ELF-1 (cell line): ENCODE data around the gene PKNOX2.
A peak's percentile ranks its signal among the peaks of the same experiment; 100 is the strongest.

Source experiments
- DNase-seq: peaks from one replicate; pipeline ENCODE4 v3.0.0-alpha.2; 2016; ENCODE audit warnings: low read depth, low spot score

PKNOX2 gene

GRCh38 chr11:125258291-125259032, 93.9 kb downstream of the PKNOX2 start:
- DNase-seq: no peak

DNA sequence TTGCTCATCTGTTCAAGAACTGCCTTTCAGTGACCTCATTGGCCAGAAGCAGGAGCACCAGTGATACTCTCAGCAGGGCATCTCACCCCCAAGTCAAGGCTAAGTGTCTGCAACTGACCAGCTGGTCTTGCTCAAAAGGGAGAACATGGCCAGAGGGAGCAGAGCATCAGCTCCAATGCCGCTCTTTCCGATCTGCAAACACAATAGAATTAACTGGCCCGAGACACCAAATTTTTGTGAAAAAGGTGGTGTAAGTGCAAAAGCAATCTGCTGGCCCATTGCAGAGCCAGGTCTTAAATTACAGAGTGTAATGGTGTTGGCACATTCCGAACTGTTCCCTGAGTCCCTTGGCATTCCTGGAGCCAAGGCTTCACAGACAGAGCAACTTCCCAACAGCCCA, 97.0 kb downstream of the PKNOX2 start:
- DNase-seq: no peak

DNA sequence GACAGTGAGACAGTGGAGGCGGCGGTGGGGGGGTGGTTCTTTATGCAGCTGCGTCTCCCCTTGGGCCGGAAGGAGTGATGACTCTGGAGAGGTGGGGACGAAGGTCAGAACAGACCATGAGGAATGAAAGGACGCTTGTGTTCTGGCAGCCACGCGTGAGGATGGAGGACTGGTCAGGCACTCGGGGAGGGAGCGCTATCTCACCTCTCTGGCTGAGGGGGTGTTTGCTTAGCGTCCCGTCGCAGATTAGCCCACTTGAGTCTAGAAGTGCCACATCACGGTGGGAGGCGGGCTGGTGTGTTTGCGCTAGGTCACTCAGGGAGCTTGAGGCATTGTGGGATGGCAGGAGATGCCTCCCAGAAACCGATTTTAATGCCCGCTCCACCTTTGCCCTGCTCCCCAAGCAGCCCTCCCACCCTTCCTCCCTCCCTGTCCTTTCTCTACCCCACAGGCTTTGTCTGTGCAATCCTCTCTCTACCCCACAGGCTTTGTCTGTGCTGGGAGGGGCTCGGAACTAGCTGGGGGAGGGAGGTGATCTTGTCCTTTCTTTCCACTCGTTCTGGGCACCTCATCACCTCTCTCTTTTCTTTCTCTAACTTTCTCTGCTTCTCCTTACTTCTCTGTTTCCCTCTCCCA, 97.8 kb downstream of the PKNOX2 start:
- no peak for DNase-seq

DNA sequence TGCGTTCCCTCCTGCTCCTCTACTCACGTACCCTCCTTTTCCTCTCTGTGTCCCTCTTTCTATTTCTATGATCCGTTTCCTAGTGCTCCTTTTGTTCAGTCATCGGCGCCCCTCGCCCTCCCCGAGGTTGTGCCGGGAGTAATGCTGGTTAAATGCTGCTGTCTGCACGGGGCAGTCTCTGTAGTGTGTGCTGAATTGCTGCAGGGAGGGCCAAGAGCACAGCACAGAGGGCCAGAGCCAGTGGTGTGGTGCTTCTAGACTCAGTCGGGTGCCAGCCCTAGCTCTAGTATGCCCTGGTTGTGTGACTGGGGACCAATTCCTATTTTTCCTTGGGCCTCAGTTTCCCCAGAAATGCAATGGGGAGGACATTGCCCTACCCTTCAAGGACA, 98.3 kb downstream of the PKNOX2 start:
- peak; percentile 64 for DNase-seq

DNA sequence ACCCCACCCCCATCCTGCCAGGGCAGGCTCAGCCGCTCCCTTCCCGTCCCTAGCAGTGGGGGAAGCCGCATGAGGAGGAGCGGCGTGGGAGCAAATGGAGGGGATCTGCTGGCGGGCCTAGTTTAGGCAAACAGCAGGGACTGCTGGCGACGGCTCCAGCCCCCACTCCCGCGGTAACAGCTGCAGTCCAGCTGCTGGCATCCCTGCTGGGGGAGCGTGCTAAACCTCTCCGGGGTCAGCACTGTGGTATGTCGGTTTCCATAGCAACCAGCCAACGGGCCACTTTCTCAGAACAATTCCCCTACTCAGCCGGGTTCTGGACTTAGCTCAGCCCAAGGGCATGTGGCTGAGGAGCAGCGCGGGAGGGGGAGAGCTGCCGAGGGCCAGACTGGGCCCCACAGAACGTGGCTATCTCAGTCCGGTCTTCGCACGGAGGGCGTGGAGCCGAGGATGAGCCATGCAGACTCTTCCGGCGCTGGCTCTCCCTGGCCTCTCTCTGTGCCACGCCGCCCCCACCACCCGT, 98.8 kb downstream of the PKNOX2 start:
- DNase-seq: peak; percentile 98

- no peak for DNase-seq
These were observed 99.8 kb downstream of the PKNOX2 start for GRCh38 chr11:125264100-125265022.

DNA sequence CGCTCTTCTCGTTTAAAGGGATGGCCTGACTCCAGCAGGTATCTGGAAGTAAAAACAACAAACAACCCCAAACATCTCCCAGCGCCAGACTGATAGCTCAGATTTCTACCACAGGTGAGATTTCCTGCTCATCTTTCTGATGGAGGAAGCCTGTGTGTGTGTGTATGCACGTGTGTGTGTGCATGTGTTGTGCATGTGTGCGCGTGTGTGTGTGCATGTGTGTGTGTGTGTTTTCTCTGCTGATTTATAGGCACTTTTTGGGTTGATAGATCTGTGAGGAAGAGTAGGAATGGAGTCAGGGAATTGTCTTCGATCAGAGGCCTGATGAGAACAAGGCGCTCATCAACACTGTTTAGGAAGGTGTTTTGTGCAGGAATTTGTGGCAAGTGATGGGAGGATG, 103.0 kb downstream of the PKNOX2 start:
- no peak for DNase-seq

- DNase-seq: no peak
These were observed 104.1 kb downstream of the PKNOX2 start for GRCh38 chr11:125268611-125269010.

DNA sequence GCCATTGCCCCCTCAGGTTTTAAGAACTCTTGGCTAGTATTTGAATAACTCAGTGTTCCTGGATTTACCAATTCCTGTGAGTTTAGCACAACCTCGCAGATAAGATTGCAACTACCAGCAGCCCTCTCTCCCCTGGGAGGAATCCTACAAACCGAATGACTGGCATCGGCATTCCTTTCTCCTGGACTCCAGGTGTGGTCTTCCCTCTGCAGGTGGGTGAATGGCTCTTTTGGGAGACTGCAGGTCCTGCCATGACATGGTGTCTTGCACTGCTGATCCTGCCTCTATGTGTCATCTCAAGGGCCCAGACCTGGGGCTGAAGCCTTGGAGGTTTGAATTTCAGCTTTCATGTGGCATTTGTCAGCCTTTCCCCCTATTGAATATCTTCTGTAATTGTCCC, 105.6 kb downstream of the PKNOX2 start:
- no peak for DNase-seq

- no peak for DNase-seq
These were observed 106.2 kb downstream of the PKNOX2 start for GRCh38 chr11:125270711-125271110.

- no peak for DNase-seq
These were observed 107.0 kb downstream of the PKNOX2 start for GRCh38 chr11:125271483-125272091.

DNA sequence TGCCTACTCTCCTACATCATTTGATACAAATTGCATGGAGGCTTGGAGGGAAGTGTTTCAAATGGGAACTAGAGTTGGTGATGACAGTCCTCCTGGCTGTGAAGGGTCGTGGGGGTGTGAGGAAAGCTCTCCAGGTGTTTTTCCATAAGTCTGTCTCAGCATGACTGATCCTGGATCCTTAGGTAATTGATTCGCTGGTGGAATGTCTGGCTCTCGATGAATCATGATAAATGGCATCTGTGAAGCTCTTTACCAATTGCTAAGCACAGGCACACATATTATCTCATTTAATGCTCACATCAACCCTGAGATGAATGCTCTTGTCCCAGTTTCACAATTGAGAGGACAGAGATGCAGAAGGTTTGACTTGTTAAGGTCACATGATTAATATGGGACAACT, 107.5 kb downstream of the PKNOX2 start:
- no peak for DNase-seq

DNA sequence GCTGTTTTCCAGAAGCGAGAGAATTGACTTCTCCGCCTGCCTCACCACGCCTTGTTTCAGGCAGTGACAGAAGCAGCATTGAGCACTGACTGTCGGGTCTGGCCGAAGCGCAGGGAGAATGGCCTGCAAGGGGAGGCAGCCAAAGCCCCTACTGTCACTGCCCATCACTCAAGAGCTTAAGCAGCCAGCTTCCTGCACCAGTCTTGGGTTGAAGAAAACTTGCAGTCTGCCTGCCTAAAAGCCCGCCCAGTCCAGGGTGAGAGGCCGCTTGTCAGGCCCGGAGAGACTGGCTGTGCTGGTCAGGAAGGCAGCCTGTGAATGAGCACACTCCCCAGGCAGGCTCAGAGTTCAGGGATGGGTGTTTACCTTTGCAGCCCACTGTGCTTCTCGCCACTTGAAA, 108.3 kb downstream of the PKNOX2 start:
- DNase-seq: peak; percentile 67

DNA sequence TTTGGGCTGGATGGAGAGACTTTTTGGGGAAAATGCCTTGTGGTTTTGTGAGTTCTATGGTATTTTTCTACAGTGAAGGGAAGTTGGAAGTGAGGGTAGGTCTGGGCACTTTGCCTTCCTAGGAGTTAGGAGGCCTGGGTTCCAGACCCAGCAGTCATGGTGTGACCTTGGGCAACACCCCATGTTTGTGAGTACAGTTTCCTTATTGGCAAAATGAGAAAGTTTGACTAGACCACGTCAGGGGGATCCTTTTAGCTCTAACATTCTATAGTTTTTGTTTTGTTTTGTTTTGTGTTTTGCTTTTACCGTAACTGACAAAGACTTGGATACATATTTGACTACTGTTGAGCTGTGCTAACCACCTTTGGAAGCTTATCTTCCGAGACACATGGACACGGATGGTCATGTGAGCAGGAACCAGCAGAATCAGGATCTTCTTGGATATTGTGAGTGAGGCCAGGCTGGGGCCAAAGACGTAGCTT, 109.0 kb downstream of the PKNOX2 start:
- DNase-seq: no peak

- DNase-seq: no peak
These were observed 109.8 kb downstream of the PKNOX2 start for GRCh38 chr11:125274309-125274708.

GRCh38 chr11:125274774-125275173, 110.2 kb downstream of the PKNOX2 start:
- DNase-seq: no peak

DNA sequence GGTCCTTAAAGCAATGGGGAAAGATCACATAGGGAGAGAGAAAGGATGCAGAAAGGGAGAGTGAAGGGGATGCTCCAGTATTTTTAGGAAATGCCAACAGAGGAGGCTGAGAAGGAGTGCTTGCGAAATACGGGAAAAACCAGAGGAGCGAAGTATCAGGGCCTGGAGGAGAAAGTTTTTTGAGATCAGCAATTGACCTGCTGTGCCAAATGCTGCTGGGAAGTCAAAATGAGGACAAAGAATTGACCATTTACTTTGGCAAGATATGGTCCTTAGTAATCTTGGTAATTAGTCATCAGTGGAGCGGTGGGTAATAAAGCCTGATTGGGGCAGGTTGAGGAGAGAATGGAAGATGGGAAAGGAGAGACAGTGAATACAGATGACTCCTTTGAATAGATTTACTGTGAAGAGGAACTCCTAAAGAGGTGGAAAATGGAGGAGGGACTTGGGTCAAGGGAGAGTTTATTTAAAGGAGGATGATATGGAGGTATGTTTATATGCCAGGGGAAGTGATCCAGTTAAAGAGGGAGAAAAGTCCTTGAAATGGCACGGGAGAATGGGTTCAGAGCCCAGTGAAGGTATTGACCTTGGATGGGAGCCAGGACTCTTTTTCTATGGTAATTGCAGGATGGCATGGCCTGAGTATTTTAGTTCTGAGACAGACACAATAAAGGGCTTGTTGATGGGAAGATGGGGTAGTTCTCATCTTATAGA, 111.5 kb downstream of the PKNOX2 start:
- no peak for DNase-seq

GRCh38 chr11:125276619-125276976, 112.0 kb downstream of the PKNOX2 start:
- no peak for DNase-seq

GRCh38 chr11:125279676-125280418, 115.3 kb downstream of the PKNOX2 start:
- DNase-seq: no peak

DNA sequence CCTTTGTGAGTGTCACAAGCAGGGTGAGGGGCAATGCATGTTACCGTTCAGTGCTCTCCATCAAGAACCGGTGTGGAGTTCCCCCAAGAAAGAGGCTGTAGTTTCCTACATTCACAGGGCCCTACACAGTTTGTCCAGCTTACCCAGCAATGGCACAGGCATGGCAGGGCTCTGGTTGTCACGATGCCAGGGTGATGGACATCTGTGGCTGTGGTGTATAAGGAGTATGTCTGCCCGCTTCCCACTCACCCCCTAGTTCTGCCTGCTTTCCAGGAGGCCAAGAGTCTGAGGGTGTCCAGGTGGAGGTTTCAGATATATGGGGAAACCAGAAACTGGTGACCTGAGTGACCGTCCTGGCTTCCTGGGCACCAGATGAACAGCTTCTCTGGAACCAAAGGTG, 116.1 kb downstream of the PKNOX2 start:
- DNase-seq: no peak
